Fibroblast of peridontal ligament (primary cell): ENCODE results near the gene PPP1R9A.

Experiments
- DNase-seq: peaks from one replicate; pipeline ENCODE4 v3.0.0-alpha.2; 2010; ENCODE audit errors: extremely low read depth

The PPP1R9A gene

GRCh38 chr7:94907026-94907810 is at the start of gene PPP1R9A:
PPP1R9A (plus strand) TSS chr7:94907594; CDS start chr7:94910114, 2,520 bp downstream.
- DNase-seq: no peak

GRCh38 chr7:94871132-94871531 is 36.3 kb upstream of the PPP1R9A start:
- DNase-seq: no peak

- no peak for DNase-seq
Observed at GRCh38 chr7:94873239-94873638, 34.2 kb upstream of the PPP1R9A start.

- DNase-seq: no peak
Observed at GRCh38 chr7:94874036-94874785, 33.2 kb upstream of the PPP1R9A start.

GRCh38 chr7:94875201-94875600 is 32.2 kb upstream of the PPP1R9A start:
- no peak for DNase-seq

- DNase-seq: no peak
Observed at GRCh38 chr7:94877731-94878670, 29.4 kb upstream of the PPP1R9A start.

GRCh38 chr7:94882891-94883290 is 24.5 kb upstream of the PPP1R9A start:
- DNase-seq: no peak

- no peak for DNase-seq
Observed at GRCh38 chr7:94883616-94884015, 23.8 kb upstream of the PPP1R9A start.

- no peak for DNase-seq
Observed at GRCh38 chr7:94888551-94888950, 18.8 kb upstream of the PPP1R9A start.

- DNase-seq: no peak
Observed at GRCh38 chr7:94888995-94889523, 18.3 kb upstream of the PPP1R9A start.

GRCh38 chr7:94890216-94890615 is 17.2 kb upstream of the PPP1R9A start:
- no peak for DNase-seq

- DNase-seq: no peak
Observed at GRCh38 chr7:94893661-94894060, 13.7 kb upstream of the PPP1R9A start.

GRCh38 chr7:94897541-94897940 is 9.9 kb upstream of the PPP1R9A start:
- no peak for DNase-seq

- DNase-seq: peak; percentile 7
Observed at GRCh38 chr7:94898340-94898739, 9.1 kb upstream of the PPP1R9A start.

GRCh38 chr7:94901981-94902380 is 5.4 kb upstream of the PPP1R9A start:
- DNase-seq: no peak

GRCh38 chr7:94903971-94904370 is 3.4 kb upstream of the PPP1R9A start:
- no peak for DNase-seq

- DNase-seq: no peak
Observed at GRCh38 chr7:94904982-94905381, 2.4 kb upstream of the PPP1R9A start.

- no peak for DNase-seq
Observed at GRCh38 chr7:94906065-94906851, 1.1 kb upstream of the PPP1R9A start.

- DNase-seq: no peak
Observed at GRCh38 chr7:94907811-94908322, 473 bp downstream of the PPP1R9A start.

GRCh38 chr7:94908323-94909178 is 1.2 kb downstream of the PPP1R9A start:
- peak; percentile 9 for DNase-seq
